Neural cell (in vitro differentiated cells): ENCODE data around the gene GTF2F2.

Experiments used
- EP300 ChIP-seq: fragments of 450-650 bp; conservative IDR thresholded peaks from 2 replicates; pipeline ENCODE4 v1.6.1; 2014; ENCODE audit warnings: antibody characterized with exemption, mild to moderate bottlenecking, moderate library complexity; ENCODE audit not compliant: poor library complexity, severe bottlenecking
- EZH2 ChIP-seq: fragments of 200-600, 300-800 bp; shearing (Covaris generic), sonication (generic); IDR thresholded peaks from 2 replicates; pipeline ENCODE4 v1.6.1; 2014; ENCODE audit warnings: antibody characterized with exemption, low read length, borderline replicate concordance, mild to moderate bottlenecking; ENCODE audit not compliant: insufficient read depth, poor library complexity, severe bottlenecking
- MXI1 ChIP-seq: fragments of 450-650 bp; conservative IDR thresholded peaks from 2 replicates; pipeline ENCODE4 v1.6.1; 2014; ENCODE audit warnings: antibody characterized with exemption, mild to moderate bottlenecking; ENCODE audit not compliant: poor library complexity, severe bottlenecking
- POLR2AphosphoS5 ChIP-seq: IDR thresholded peaks from 2 replicates; pipeline ENCODE4 v1.6.1; 2012
- RAD21 ChIP-seq: fragments of 450-650 bp; conservative IDR thresholded peaks from 2 replicates; pipeline ENCODE4 v1.6.1; 2014; ENCODE audit warnings: antibody characterized with exemption, mild to moderate bottlenecking, moderate library complexity
- TAF1 ChIP-seq: IDR thresholded peaks from 2 replicates; pipeline ENCODE4 v1.6.1; 2012; ENCODE audit warnings: low read depth
- TF ChIP-seq, protein P1 (sequence below): fragments of 450-650 bp; IDR thresholded peaks from 2 replicates; pipeline ENCODE4 v1.5.1; 2014; ENCODE audit warnings: antibody characterized with exemption, mild to moderate bottlenecking, moderate library complexity; ENCODE audit not compliant: poor library complexity, severe bottlenecking
- TF ChIP-seq, protein P2 (sequence below): IDR thresholded peaks from 2 replicates; pipeline ENCODE4 v1.6.1; 2012; ENCODE audit warnings: borderline replicate concordance

DNA sequence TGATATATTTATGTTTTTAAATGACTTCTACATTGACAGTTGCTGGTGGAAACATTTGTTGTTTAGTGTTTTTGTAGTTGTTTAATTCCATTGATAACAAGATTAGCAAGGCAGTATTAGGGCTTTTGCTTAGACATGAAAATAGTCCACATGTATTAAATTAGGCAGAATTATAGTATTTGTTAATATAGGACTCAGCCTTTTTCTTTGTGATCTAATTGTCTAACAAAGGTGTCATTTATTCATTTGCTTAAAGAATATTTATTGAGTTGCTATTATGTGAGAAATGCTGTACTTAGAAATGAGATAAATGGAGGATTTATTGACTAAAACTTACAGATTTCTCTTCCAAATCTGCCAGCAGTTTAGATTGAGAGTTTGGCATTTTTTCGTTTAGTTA, 122.2 kb downstream of the GTF2F2 start:
- TF ChIP-seq, protein P1, sequence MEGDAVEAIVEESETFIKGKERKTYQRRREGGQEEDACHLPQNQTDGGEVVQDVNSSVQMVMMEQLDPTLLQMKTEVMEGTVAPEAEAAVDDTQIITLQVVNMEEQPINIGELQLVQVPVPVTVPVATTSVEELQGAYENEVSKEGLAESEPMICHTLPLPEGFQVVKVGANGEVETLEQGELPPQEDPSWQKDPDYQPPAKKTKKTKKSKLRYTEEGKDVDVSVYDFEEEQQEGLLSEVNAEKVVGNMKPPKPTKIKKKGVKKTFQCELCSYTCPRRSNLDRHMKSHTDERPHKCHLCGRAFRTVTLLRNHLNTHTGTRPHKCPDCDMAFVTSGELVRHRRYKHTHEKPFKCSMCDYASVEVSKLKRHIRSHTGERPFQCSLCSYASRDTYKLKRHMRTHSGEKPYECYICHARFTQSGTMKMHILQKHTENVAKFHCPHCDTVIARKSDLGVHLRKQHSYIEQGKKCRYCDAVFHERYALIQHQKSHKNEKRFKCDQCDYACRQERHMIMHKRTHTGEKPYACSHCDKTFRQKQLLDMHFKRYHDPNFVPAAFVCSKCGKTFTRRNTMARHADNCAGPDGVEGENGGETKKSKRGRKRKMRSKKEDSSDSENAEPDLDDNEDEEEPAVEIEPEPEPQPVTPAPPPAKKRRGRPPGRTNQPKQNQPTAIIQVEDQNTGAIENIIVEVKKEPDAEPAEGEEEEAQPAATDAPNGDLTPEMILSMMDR: no peak
- no peak for TF ChIP-seq POLR2AphosphoS5
- no peak for TF ChIP-seq TAF1
- no peak for TF ChIP-seq MXI1
- TF ChIP-seq, protein P2, sequence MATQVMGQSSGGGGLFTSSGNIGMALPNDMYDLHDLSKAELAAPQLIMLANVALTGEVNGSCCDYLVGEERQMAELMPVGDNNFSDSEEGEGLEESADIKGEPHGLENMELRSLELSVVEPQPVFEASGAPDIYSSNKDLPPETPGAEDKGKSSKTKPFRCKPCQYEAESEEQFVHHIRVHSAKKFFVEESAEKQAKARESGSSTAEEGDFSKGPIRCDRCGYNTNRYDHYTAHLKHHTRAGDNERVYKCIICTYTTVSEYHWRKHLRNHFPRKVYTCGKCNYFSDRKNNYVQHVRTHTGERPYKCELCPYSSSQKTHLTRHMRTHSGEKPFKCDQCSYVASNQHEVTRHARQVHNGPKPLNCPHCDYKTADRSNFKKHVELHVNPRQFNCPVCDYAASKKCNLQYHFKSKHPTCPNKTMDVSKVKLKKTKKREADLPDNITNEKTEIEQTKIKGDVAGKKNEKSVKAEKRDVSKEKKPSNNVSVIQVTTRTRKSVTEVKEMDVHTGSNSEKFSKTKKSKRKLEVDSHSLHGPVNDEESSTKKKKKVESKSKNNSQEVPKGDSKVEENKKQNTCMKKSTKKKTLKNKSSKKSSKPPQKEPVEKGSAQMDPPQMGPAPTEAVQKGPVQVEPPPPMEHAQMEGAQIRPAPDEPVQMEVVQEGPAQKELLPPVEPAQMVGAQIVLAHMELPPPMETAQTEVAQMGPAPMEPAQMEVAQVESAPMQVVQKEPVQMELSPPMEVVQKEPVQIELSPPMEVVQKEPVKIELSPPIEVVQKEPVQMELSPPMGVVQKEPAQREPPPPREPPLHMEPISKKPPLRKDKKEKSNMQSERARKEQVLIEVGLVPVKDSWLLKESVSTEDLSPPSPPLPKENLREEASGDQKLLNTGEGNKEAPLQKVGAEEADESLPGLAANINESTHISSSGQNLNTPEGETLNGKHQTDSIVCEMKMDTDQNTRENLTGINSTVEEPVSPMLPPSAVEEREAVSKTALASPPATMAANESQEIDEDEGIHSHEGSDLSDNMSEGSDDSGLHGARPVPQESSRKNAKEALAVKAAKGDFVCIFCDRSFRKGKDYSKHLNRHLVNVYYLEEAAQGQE: no peak
- no peak for TF ChIP-seq EP300
- no peak for TF ChIP-seq EZH2
- TF ChIP-seq RAD21: no peak
